Measurements from ENCODE around the gene FAM114A2. TPM values are rescaled to one million over a fixed set of nuclear protein-coding genes. Genes with fewer than 3 reads are reported as not detected.
"Not testable (repeated sequence)": the region's sequence is repeated elsewhere in the genome, so short reads cannot be mapped to it uniquely, and the experiment has no call there.

Gene FAM114A2
- polyA plus RNA-seq, 2 donors = 6.2 to 8.2 TPM

- Histone ChIP-seq H3K4me3 (ENCODE audit: low read depth in 1 of 2, low read length in 2 of 2) (no peak overlapping the region), H3K9me3 (ENCODE audit: control insufficient read depth in 2 of 2, insufficient read depth in 1 of 2, low read depth in 1 of 2, low read length in 1 of 2) (no peaks in the 10 kb centered on the region), H3K27ac (ENCODE audit: low read depth in 2 of 2, low read length in 1 of 2) (no peak overlapping the region), H3K27me3 (ENCODE audit: control insufficient read depth in 1 of 2, insufficient read depth in 2 of 2, low read length in 2 of 2) (no peaks in the 10 kb centered on the region), H3K4me1 (ENCODE audit: control insufficient read depth in 2 of 2, insufficient read depth in 2 of 2, low read length in 1 of 2) (no peaks in the 10 kb centered on the region), H3K36me3 (ENCODE audit: control insufficient read depth in 2 of 2, insufficient read depth in 2 of 2, low read length in 1 of 2) (no peaks in the 10 kb centered on the region)
- 25 to 31% methylated on average over 18 of the region's 18 CpGs for WGBS, 2 donors
Observed at GRCh38 chr5:154072414-154073171, 33.9 kb upstream of the FAM114A2 start.

- no peak overlapping the region for H3K27ac ChIP-seq (ENCODE audit: low read depth in 2 of 2, low read length in 1 of 2)
- 61 to 67% methylated on average over 2 of the region's 2 CpGs for WGBS, 2 donors
Observed at GRCh38 chr5:154071799-154072413, 33.2 kb upstream of the FAM114A2 start.

GRCh38 chr5:154069854-154070253, 31.1 kb upstream of the FAM114A2 start:
- H3K4me1 ChIP-seq (ENCODE audit: control insufficient read depth in 2 of 2, insufficient read depth in 2 of 2, low read length in 1 of 2); H3K36me3 ChIP-seq (ENCODE audit: control insufficient read depth in 2 of 2, insufficient read depth in 2 of 2, low read length in 1 of 2); H3K27me3 ChIP-seq (ENCODE audit: control insufficient read depth in 1 of 2, insufficient read depth in 2 of 2, low read length in 2 of 2); H3K4me3 ChIP-seq (ENCODE audit: low read depth in 1 of 2, low read length in 2 of 2); H3K27ac ChIP-seq (ENCODE audit: low read depth in 2 of 2, low read length in 1 of 2); H3K9me3 ChIP-seq (ENCODE audit: control insufficient read depth in 2 of 2, insufficient read depth in 1 of 2, low read depth in 1 of 2, low read length in 1 of 2): not testable (repeated sequence)
- 72 to 75% methylated on average over 5 of the region's 5 CpGs for WGBS, 2 donors

More at GRCh38 chr5:154071799-154072413, 33.2 kb upstream of the FAM114A2 start:
- no peaks in the 10 kb centered on the region for H3K27me3 ChIP-seq (ENCODE audit: control insufficient read depth in 1 of 2, insufficient read depth in 2 of 2, low read length in 2 of 2)
- no peaks in the 10 kb centered on the region for H3K36me3 ChIP-seq (ENCODE audit: control insufficient read depth in 2 of 2, insufficient read depth in 2 of 2, low read length in 1 of 2)
- H3K9me3 ChIP-seq (ENCODE audit: control insufficient read depth in 2 of 2, insufficient read depth in 1 of 2, low read depth in 1 of 2, low read length in 1 of 2) = no peaks in the 10 kb centered on the region
- H3K4me3 ChIP-seq (ENCODE audit: low read depth in 1 of 2, low read length in 2 of 2) = no peak overlapping the region
- no peaks in the 10 kb centered on the region for H3K4me1 ChIP-seq (ENCODE audit: control insufficient read depth in 2 of 2, insufficient read depth in 2 of 2, low read length in 1 of 2)

- H3K4me1 ChIP-seq (ENCODE audit: control insufficient read depth in 2 of 2, insufficient read depth in 2 of 2, low read length in 1 of 2) = no peaks in the 10 kb centered on the region
Observed at GRCh38 chr5:154065971-154066370, 27.3 kb upstream of the FAM114A2 start.

GRCh38 chr5:154063372-154063771, 24.7 kb upstream of the FAM114A2 start:
- Histone ChIP-seq H3K4me3 (ENCODE audit: low read depth in 1 of 2, low read length in 2 of 2) (no peak overlapping the region), H3K27me3 (ENCODE audit: control insufficient read depth in 1 of 2, insufficient read depth in 2 of 2, low read length in 2 of 2) (no peaks in the 10 kb centered on the region), H3K36me3 (ENCODE audit: control insufficient read depth in 2 of 2, insufficient read depth in 2 of 2, low read length in 1 of 2) (no peaks in the 10 kb centered on the region), H3K9me3 (ENCODE audit: control insufficient read depth in 2 of 2, insufficient read depth in 1 of 2, low read depth in 1 of 2, low read length in 1 of 2) (no peaks in the 10 kb centered on the region), H3K27ac (ENCODE audit: low read depth in 2 of 2, low read length in 1 of 2) (no peak overlapping the region), H3K4me1 (ENCODE audit: control insufficient read depth in 2 of 2, insufficient read depth in 2 of 2, low read length in 1 of 2) (no peaks in the 10 kb centered on the region)

More at GRCh38 chr5:154065971-154066370, 27.3 kb upstream of the FAM114A2 start:
- Histone ChIP-seq H3K27me3 (ENCODE audit: control insufficient read depth in 1 of 2, insufficient read depth in 2 of 2, low read length in 2 of 2) (no peaks in the 10 kb centered on the region), H3K36me3 (ENCODE audit: control insufficient read depth in 2 of 2, insufficient read depth in 2 of 2, low read length in 1 of 2) (no peaks in the 10 kb centered on the region), H3K9me3 (ENCODE audit: control insufficient read depth in 2 of 2, insufficient read depth in 1 of 2, low read depth in 1 of 2, low read length in 1 of 2) (no peaks in the 10 kb centered on the region), H3K27ac (ENCODE audit: low read depth in 2 of 2, low read length in 1 of 2) (no peak overlapping the region), H3K4me3 (ENCODE audit: low read depth in 1 of 2, low read length in 2 of 2) (no peak overlapping the region)

GRCh38 chr5:154060606-154061005, 21.9 kb upstream of the FAM114A2 start:
- Histone ChIP-seq H3K36me3 (ENCODE audit: control insufficient read depth in 2 of 2, insufficient read depth in 2 of 2, low read length in 1 of 2) (no peaks in the 10 kb centered on the region), H3K27me3 (ENCODE audit: control insufficient read depth in 1 of 2, insufficient read depth in 2 of 2, low read length in 2 of 2) (no peaks in the 10 kb centered on the region), H3K4me3 (ENCODE audit: low read depth in 1 of 2, low read length in 2 of 2) (no peak overlapping the region), H3K9me3 (ENCODE audit: control insufficient read depth in 2 of 2, insufficient read depth in 1 of 2, low read depth in 1 of 2, low read length in 1 of 2) (no peaks in the 10 kb centered on the region), H3K4me1 (ENCODE audit: control insufficient read depth in 2 of 2, insufficient read depth in 2 of 2, low read length in 1 of 2) (no peaks in the 10 kb centered on the region), H3K27ac (ENCODE audit: low read depth in 2 of 2, low read length in 1 of 2) (no peak overlapping the region)
- WGBS, 2 donors = 89 to 90% methylated on average over 3 of the region's 3 CpGs

GRCh38 chr5:154059583-154059982, 20.9 kb upstream of the FAM114A2 start:
- Histone ChIP-seq H3K36me3 (ENCODE audit: control insufficient read depth in 2 of 2, insufficient read depth in 2 of 2, low read length in 1 of 2) (no peaks in the 10 kb centered on the region), H3K4me3 (ENCODE audit: low read depth in 1 of 2, low read length in 2 of 2) (no peak overlapping the region), H3K9me3 (ENCODE audit: control insufficient read depth in 2 of 2, insufficient read depth in 1 of 2, low read depth in 1 of 2, low read length in 1 of 2) (no peaks in the 10 kb centered on the region), H3K4me1 (ENCODE audit: control insufficient read depth in 2 of 2, insufficient read depth in 2 of 2, low read length in 1 of 2) (no peaks in the 10 kb centered on the region), H3K27ac (ENCODE audit: low read depth in 2 of 2, low read length in 1 of 2) (no peak overlapping the region), H3K27me3 (ENCODE audit: control insufficient read depth in 1 of 2, insufficient read depth in 2 of 2, low read length in 2 of 2) (no peaks in the 10 kb centered on the region)
- WGBS, 2 donors = 66 to 84% methylated on average over 4 of the region's 4 CpGs

GRCh38 chr5:154059039-154059430, 20.3 kb upstream of the FAM114A2 start:
- Histone ChIP-seq H3K27ac (ENCODE audit: low read depth in 2 of 2, low read length in 1 of 2) (no peak overlapping the region), H3K4me1 (ENCODE audit: control insufficient read depth in 2 of 2, insufficient read depth in 2 of 2, low read length in 1 of 2) (no peaks in the 10 kb centered on the region), H3K9me3 (ENCODE audit: control insufficient read depth in 2 of 2, insufficient read depth in 1 of 2, low read depth in 1 of 2, low read length in 1 of 2) (no peaks in the 10 kb centered on the region), H3K4me3 (ENCODE audit: low read depth in 1 of 2, low read length in 2 of 2) (no peak overlapping the region), H3K36me3 (ENCODE audit: control insufficient read depth in 2 of 2, insufficient read depth in 2 of 2, low read length in 1 of 2) (no peaks in the 10 kb centered on the region), H3K27me3 (ENCODE audit: control insufficient read depth in 1 of 2, insufficient read depth in 2 of 2, low read length in 2 of 2) (no peaks in the 10 kb centered on the region)
- 49 to 63% methylated on average over 6 of the region's 6 CpGs for WGBS, 2 donors

GRCh38 chr5:154058055-154059038, 19.6 kb upstream of the FAM114A2 start:
- no peaks in the 10 kb centered on the region for H3K27me3 ChIP-seq (ENCODE audit: control insufficient read depth in 1 of 2, insufficient read depth in 2 of 2, low read length in 2 of 2)
- no peaks in the 10 kb centered on the region for H3K4me1 ChIP-seq (ENCODE audit: control insufficient read depth in 2 of 2, insufficient read depth in 2 of 2, low read length in 1 of 2)
- WGBS, 2 donors = 55 to 73% methylated on average over 10 of the region's 10 CpGs
- no peak overlapping the region for H3K27ac ChIP-seq (ENCODE audit: low read depth in 2 of 2, low read length in 1 of 2)
- no peaks in the 10 kb centered on the region for H3K9me3 ChIP-seq (ENCODE audit: control insufficient read depth in 2 of 2, insufficient read depth in 1 of 2, low read depth in 1 of 2, low read length in 1 of 2)
- no peaks in the 10 kb centered on the region for H3K36me3 ChIP-seq (ENCODE audit: control insufficient read depth in 2 of 2, insufficient read depth in 2 of 2, low read length in 1 of 2)
- no peak overlapping the region for H3K4me3 ChIP-seq (ENCODE audit: low read depth in 1 of 2, low read length in 2 of 2)
